NOMO-1 (cell line): ENCODE results near the gene CAMTA1.

ENCODE experiments used
- DNase-seq, 2 experiments: peaks; one replicate each; lab custom pipeline; 2025; ENCODE audit not compliant: unreplicated experiment in 2 of 2; lab: John Stamatoyannopoulos, UW

Gene CAMTA1

GRCh38 chr1:7531562-7532340 is 746.5 kb downstream of the CAMTA1 start:
- no peak for DNase-seq

- no peak for DNase-seq
Observed at GRCh38 chr1:7533006-7533405, 747.8 kb downstream of the CAMTA1 start.

GRCh38 chr1:7534061-7534825 is 749.0 kb downstream of the CAMTA1 start:
- no peak for DNase-seq

- DNase-seq: no peak
Observed at GRCh38 chr1:7535016-7535415, 749.8 kb downstream of the CAMTA1 start.

GRCh38 chr1:7535934-7536878 is 751.0 kb downstream of the CAMTA1 start:
- no peak for DNase-seq

GRCh38 chr1:7536891-7537591 is 751.8 kb downstream of the CAMTA1 start:
- no peak for DNase-seq

GRCh38 chr1:7538033-7538432 is 752.8 kb downstream of the CAMTA1 start:
- DNase-seq: no peak

GRCh38 chr1:7538849-7539768 is 753.9 kb downstream of the CAMTA1 start:
- DNase-seq: no peak

- DNase-seq: no peak
Observed at GRCh38 chr1:7539769-7540175, 754.5 kb downstream of the CAMTA1 start.

GRCh38 chr1:7540816-7541215 is 755.6 kb downstream of the CAMTA1 start:
- no peak for DNase-seq

- no peak for DNase-seq
Observed at GRCh38 chr1:7541629-7542028, 756.4 kb downstream of the CAMTA1 start.

- no peak for DNase-seq
Observed at GRCh38 chr1:7543718-7544090, 758.5 kb downstream of the CAMTA1 start.

- peak; percentile 6 to 9 for DNase-seq
Observed at GRCh38 chr1:7549277-7550161, 764.3 kb downstream of the CAMTA1 start.

- DNase-seq: no peak
Observed at GRCh38 chr1:7550261-7550865, 765.1 kb downstream of the CAMTA1 start.

GRCh38 chr1:7550981-7551380 is 765.7 kb downstream of the CAMTA1 start:
- DNase-seq: no peak

GRCh38 chr1:7551442-7551841 is 766.2 kb downstream of the CAMTA1 start:
- DNase-seq: no peak

- DNase-seq: no peak
Observed at GRCh38 chr1:7552402-7552801, 767.1 kb downstream of the CAMTA1 start.
